Erythroblast (primary cell): ENCODE measurements around the gene BIRC3.

Source experiments
- DNase-seq, 2 experiments: peaks; one replicate each; lab custom pipeline; 2025; lab: John Stamatoyannopoulos, UW
- GATA1 ChIP-seq: IDR thresholded peaks from 2 replicates; pipeline ENCODE4 v1.6.1; 2011; ENCODE audit warnings: low read depth, mild to moderate bottlenecking, control low read depth, low read length, moderate library complexity
- POLR2A ChIP-seq: IDR thresholded peaks from 2 replicates; pipeline ENCODE4 v1.6.1; 2011; ENCODE audit warnings: mild to moderate bottlenecking, low read length

BIRC3 gene

GRCh38 chr11:102385085-102386007 is 68.1 kb downstream of the BIRC3 start:
- TF ChIP-seq GATA1 (no peak), POLR2A (no peak)
- DNase-seq: peak in 1 of 2 experiments; percentile 46

- DNase-seq: no peak
- no peak for TF ChIP-seq POLR2A
- no peak for TF ChIP-seq GATA1
These were observed 69.0 kb downstream of the BIRC3 start for GRCh38 chr11:102386136-102386734.

GRCh38 chr11:102387043-102387781 is 69.9 kb downstream of the BIRC3 start:
- TF ChIP-seq POLR2A: no peak
- no peak for TF ChIP-seq GATA1
- no peak for DNase-seq
